RWPE1 (cell line): ENCODE measurements around the gene MSANTD1.
"Not testable (repeated sequence)": the region's sequence is repeated elsewhere in the genome, so short reads cannot be mapped to it uniquely, and the experiment has no call there.

ENCODE experiments used
- CTCF ChIA-PET: fragments of 350-600 bp; sonication (Branson Sonifier 250); formaldehyde crosslinking; extraction: SDS; loops from one replicate; lab custom pipeline; 2021; lab: Yijun Ruan, JAX
- POLR2A ChIA-PET: fragments of 400-600 bp; formaldehyde crosslinking; extraction: SDS; loops from one replicate; lab custom pipeline; 2020; ENCODE audit warnings: antibody characterized with exemption; ENCODE audit not compliant: low non-redundant PET; lab: Yijun Ruan, JAX
- DNase-seq: peaks from one replicate; pipeline ENCODE4 v3.0.0; 2012; ENCODE audit warnings: low spot score
- H3K27ac ChIP-seq: fragments of 450-650 bp; 2 replicates; pipeline ENCODE4 v1.5.1; 2017
- TF ChIP-seq, protein P1 (sequence below): fragments of 450-650 bp; conservative IDR thresholded peaks from 2 replicates; pipeline ENCODE4 v1.5.1; 2017; ENCODE audit warnings: low read depth, mild to moderate bottlenecking

The MSANTD1 gene

DNA sequence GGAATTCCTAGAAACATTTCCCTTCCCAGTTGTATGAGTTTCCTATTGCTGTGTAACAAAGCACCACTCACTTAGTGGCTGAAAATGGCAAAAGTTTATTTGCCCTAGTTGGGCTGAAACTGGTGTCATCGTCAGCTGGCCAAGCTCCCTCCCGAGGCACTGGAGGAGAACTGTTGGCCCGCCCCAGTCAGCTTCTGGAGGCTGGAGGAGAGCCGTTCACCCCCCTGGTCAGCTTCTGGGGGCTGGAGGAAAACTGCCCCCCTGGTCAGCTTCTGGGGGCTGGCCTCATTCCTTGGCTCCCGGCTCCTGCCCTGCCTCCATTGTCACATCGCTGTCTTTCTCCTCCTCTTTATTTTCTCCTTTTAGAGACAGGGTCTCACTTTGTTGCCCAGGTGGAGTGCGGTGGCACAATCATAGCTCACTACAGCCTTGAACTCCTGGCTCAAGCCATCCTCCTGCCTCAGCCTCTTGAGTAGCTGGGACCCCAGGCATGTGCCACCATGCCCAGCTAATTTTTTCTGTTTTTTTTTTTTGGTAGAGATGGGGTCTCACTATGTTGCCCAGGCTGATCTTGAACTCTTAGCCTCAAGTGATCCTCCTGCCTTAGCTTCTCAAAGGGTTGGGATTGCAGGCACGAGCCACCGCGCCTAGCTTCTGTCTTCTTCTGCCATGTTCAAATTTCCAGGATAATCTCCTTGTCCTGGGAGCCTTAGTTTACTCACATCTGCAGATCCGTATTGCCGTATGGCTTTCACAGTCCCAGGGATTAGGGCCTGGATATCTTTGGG is 47.1 kb downstream of the MSANTD1 start:
- POLR2A ChIA-PET = no interaction called here
- CTCF ChIA-PET = no interaction called here
- H3K27ac ChIP-seq = no peak overlapping the region
- TF ChIP-seq, protein P1, sequence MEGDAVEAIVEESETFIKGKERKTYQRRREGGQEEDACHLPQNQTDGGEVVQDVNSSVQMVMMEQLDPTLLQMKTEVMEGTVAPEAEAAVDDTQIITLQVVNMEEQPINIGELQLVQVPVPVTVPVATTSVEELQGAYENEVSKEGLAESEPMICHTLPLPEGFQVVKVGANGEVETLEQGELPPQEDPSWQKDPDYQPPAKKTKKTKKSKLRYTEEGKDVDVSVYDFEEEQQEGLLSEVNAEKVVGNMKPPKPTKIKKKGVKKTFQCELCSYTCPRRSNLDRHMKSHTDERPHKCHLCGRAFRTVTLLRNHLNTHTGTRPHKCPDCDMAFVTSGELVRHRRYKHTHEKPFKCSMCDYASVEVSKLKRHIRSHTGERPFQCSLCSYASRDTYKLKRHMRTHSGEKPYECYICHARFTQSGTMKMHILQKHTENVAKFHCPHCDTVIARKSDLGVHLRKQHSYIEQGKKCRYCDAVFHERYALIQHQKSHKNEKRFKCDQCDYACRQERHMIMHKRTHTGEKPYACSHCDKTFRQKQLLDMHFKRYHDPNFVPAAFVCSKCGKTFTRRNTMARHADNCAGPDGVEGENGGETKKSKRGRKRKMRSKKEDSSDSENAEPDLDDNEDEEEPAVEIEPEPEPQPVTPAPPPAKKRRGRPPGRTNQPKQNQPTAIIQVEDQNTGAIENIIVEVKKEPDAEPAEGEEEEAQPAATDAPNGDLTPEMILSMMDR = no peak
- no peak for DNase-seq

GRCh38 chr4:3296651-3297050 is 47.7 kb downstream of the MSANTD1 start:
- no peak for DNase-seq
- TF ChIP-seq, protein P1 = no peak
- no peak overlapping the region for H3K27ac ChIP-seq
- ChIA-PET POLR2A (no interaction called here), CTCF (no interaction called here)

DNA sequence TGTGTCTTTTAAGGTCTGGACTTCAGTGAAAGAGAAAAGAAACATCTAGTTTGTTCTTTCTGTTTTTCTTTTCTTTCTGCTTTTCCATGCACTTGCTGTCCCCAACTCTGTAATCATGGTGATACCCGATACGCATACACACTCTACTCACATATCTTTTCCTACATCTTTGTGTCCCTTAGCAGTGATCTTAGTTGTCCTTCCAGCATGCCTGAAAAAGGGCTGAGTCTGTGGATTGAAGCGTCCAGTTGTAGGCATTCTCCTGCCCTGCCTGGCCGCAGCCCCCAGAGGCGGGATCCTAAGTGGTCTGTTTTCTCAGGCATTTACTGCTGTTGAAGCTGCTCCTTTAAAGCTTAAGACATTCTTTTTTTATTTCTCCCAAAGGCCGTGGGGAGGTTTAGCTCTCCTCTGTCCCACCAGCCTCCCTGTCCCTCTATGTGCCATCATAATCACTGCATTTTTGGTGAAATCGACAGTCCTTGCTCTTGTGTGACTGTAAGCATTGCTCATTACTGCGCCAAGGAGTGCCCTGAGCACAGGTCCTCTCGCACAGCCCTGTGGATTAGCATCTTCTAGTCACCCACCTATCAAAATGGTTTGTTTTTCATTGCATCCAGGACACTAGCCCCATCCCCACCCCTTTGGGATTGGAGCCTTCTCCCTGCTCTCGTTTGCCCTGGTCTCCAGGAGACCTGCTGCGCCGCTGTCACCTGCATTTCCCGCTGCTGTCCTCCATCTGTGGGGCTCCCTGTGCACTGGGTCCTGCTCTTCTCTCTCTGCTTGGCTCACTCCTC is 48.3 kb downstream of the MSANTD1 start:
- no peak for DNase-seq
- TF ChIP-seq, protein P1 = no peak
- POLR2A ChIA-PET = no interaction called here
- H3K27ac ChIP-seq = no peak overlapping the region
- CTCF ChIA-PET = no interaction called here

GRCh38 chr4:3299122-3299975 is 50.4 kb downstream of the MSANTD1 start:
- CTCF ChIA-PET = no interaction called here

GRCh38 chr4:3299976-3300671 is 51.2 kb downstream of the MSANTD1 start:
- ChIA-PET CTCF (no interaction called here), POLR2A (interaction anchor here (0.6 kb wide), 1 partner anchor 19 kb away, joined by 3 read pairs; no protein-coding TSS in a partner anchor)
- no peak overlapping the region for H3K27ac ChIP-seq
- no peak for DNase-seq
- TF ChIP-seq, protein P1 = no peak

More at GRCh38 chr4:3299122-3299975, 50.4 kb downstream of the MSANTD1 start:
- H3K27ac ChIP-seq = no peak overlapping the region
- TF ChIP-seq, protein P1 = no peak
- no peak for DNase-seq
- POLR2A ChIA-PET = no interaction called here

DNA sequence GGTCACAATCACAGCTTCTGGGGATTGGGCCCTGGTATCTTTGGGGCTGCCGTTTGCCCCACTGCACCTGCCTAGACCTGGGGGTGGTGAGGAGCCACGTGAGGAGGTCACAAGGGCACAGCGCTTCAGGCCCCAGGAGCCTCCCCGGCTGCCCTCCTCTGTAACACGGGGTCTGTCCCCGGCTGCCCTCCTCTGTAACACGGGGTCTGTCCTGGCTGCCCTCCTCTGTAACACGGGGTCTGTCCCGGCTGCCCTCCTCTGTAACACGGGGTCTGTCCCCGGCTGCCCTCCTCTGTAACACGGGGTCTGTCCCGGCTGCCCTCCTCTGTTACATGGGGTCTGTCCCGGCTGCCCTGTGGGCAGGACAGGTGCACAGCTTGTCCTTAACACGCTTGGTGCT is 51.9 kb downstream of the MSANTD1 start:
- DNase-seq, CTCF ChIA-PET, H3K27ac ChIP-seq: not testable (repeated sequence)
- POLR2A ChIA-PET = interaction anchor here (0.6 kb wide), 1 partner anchor 20 kb away, joined by 3 read pairs; no protein-coding TSS in a partner anchor
